GM23338 (cell line): ENCODE measurements around the gene DUS3L. TPM values are rescaled to one million over a fixed set of nuclear protein-coding genes. Genes with fewer than 3 reads are reported as not detected.

Experiments used
- ATAC-seq: fragments of 200-7000 bp; cut with Tn5 transposase; 3 replicates; pipeline ENCODE4 v1.9.1; 2020
- DNase-seq: peaks from one replicate; pipeline ENCODE4 v3.0.0-alpha.2; 2015; ENCODE audit warnings: low spot score
- H2AFZ ChIP-seq: fragments of 200-600 bp; sonication (generic); 2 replicates; pipeline ENCODE4 v1.8.0; 2016; ENCODE audit warnings: antibody characterized with exemption, mild to moderate bottlenecking, moderate library complexity
- H3F3A ChIP-seq: fragments of 200-600 bp; sonication (generic); replicated peaks from 2 replicates; pipeline ENCODE4 v1.8.0; 2017; ENCODE audit warnings: antibody characterized with exemption, mixed run types, low read depth
- H3K27ac ChIP-seq: fragments of 200-600 bp; sonication (generic); 2 replicates; pipeline ENCODE4 v1.6.1; 2016; ENCODE audit warnings: low read depth
- H3K27me3 ChIP-seq: fragments of 200-600 bp; sonication (generic); 2 replicates; pipeline ENCODE4 v1.8.0; 2016; ENCODE audit warnings: mild to moderate bottlenecking, mixed run types, moderate library complexity; ENCODE audit not compliant: insufficient read depth
- H3K36me3 ChIP-seq: fragments of 200-600 bp; sonication (generic); 2 replicates; pipeline ENCODE4 v1.8.0; 2016; ENCODE audit warnings: mild to moderate bottlenecking; ENCODE audit not compliant: insufficient read depth
- H3K4me1 ChIP-seq: fragments of 200-600 bp; sonication (generic); 2 replicates; pipeline ENCODE4 v1.8.0; 2016; ENCODE audit warnings: mild to moderate bottlenecking, moderate library complexity; ENCODE audit not compliant: insufficient read depth
- H3K4me2 ChIP-seq: fragments of 200-600 bp; sonication (generic); 2 replicates; pipeline ENCODE4 v1.7.1; 2017; ENCODE audit warnings: mixed run types
- H3K4me3 ChIP-seq: fragments of 200-600 bp; sonication (generic); 2 replicates; pipeline ENCODE4 v1.6.1; 2016; ENCODE audit warnings: mixed run types
- H3K79me2 ChIP-seq: fragments of 200-600 bp; sonication (generic); replicated peaks from 2 replicates; pipeline ENCODE4 v1.8.0; 2017; ENCODE audit warnings: mild to moderate bottlenecking; ENCODE audit not compliant: insufficient read depth
- H3K9me2 ChIP-seq: fragments of 200-600 bp; sonication (generic); 2 replicates; pipeline ENCODE4 v1.8.0; 2017; ENCODE audit not compliant: insufficient read depth
- H4K20me1 ChIP-seq: fragments of 200-600 bp; sonication (generic); replicated peaks from 2 replicates; pipeline ENCODE4 v1.8.0; 2017; ENCODE audit warnings: mild to moderate bottlenecking; ENCODE audit not compliant: insufficient read depth
- H3K27ac Mint-ChIP-seq: 2 replicates; pipeline ENCODE4 v1.8.0; 2020; ENCODE audit warnings: inconsistent platforms, mild to moderate bottlenecking, moderate library complexity, mixed read lengths
- H3K27me3 Mint-ChIP-seq: 3 replicates; pipeline ENCODE4 v1.8.0; 2022; ENCODE audit warnings: low read depth, mild to moderate bottlenecking, moderate library complexity, mixed read lengths, inconsistent platforms; ENCODE audit not compliant: insufficient read depth, poor library complexity
- H3K36me3 Mint-ChIP-seq: 3 replicates; pipeline ENCODE4 v1.8.0; 2021; ENCODE audit warnings: low read depth, mild to moderate bottlenecking, inconsistent platforms, moderate library complexity, mixed read lengths
- H3K4me1 Mint-ChIP-seq: 3 replicates; pipeline ENCODE4 v1.8.0; 2020; ENCODE audit warnings: mild to moderate bottlenecking, inconsistent platforms, mixed read lengths
- H3K4me3 Mint-ChIP-seq: 3 replicates; pipeline ENCODE4 v1.8.0; 2021; ENCODE audit warnings: moderate library complexity, mild to moderate bottlenecking, inconsistent platforms, mixed read lengths
- H3K9me3 Mint-ChIP-seq: 3 replicates; pipeline ENCODE4 v1.8.0; 2020; ENCODE audit warnings: moderate library complexity, mild to moderate bottlenecking, inconsistent platforms, mixed read lengths
- CREB1 ChIP-seq: fragments of 250-450 bp; sonication (Bioruptor Pico); IDR thresholded peaks from 2 replicates; pipeline ENCODE4 v1.5.0; 2020; ENCODE audit warnings: low read depth, mild to moderate bottlenecking, moderate library complexity
- CTCF ChIP-seq, 2 experiments: fragments of 200-600 bp in 1 of 2; sonication (generic) in 1 of 2; conservative IDR thresholded peaks; 2 replicates each; pipeline versions ENCODE4 v1.5.1 to v1.6.1; 2016 to 2017; ENCODE audit warnings: antibody characterized with exemption in 2 of 2, low read depth in 2 of 2, mild to moderate bottlenecking in 2 of 2, moderate library complexity in 1 of 2
- ETS1 ChIP-seq: IDR thresholded peaks from 2 replicates; pipeline ENCODE4 v1.6.1; 2016; ENCODE audit warnings: antibody characterized with exemption
- EZH2phosphoT487 ChIP-seq: fragments of 200-600 bp; sonication (generic); IDR thresholded peaks from one replicate; pipeline ENCODE4 v1.8.1; 2018; ENCODE audit warnings: antibody characterized with exemption; ENCODE audit not compliant: unreplicated experiment
- JUNB ChIP-seq: IDR thresholded peaks from one replicate; pipeline ENCODE4 v1.6.1; 2016; ENCODE audit warnings: antibody characterized with exemption; ENCODE audit not compliant: unreplicated experiment
- POLR2AphosphoS5 ChIP-seq: IDR thresholded peaks from 2 replicates; pipeline ENCODE4 v1.6.1; 2016; ENCODE audit warnings: antibody characterized with exemption, low read depth
- REST ChIP-seq: IDR thresholded peaks from one replicate; pipeline ENCODE4 v1.6.1; 2018; ENCODE audit warnings: antibody characterized with exemption; ENCODE audit not compliant: unreplicated experiment
- STAT1 ChIP-seq: IDR thresholded peaks from one replicate; pipeline ENCODE4 v1.6.1; 2016; ENCODE audit warnings: antibody characterized with exemption; ENCODE audit not compliant: unreplicated experiment
- ZNF331 ChIP-seq: fragments of 250-450 bp; sonication (Bioruptor Pico); IDR thresholded peaks from 2 replicates; pipeline ENCODE4 v1.5.0; 2020; ENCODE audit warnings: low read depth, mild to moderate bottlenecking, moderate library complexity
- ZNF462 ChIP-seq: fragments of 250-450 bp; sonication (Bioruptor Pico); IDR thresholded peaks from 2 replicates; pipeline ENCODE4 v1.5.0; 2020; ENCODE audit warnings: mild to moderate bottlenecking, moderate library complexity
- polyA plus RNA-seq: library from polyadenylated mRNA; unstranded; fragments of >200 nt; fragmentation: Nextera tagmentation; extraction: Ambion mirVana; gene quantifications from 2 replicates; pipeline ENCODE4 v1.2.1, GENCODE V29; 2016
- total RNA-seq: library from RNA; depleted of rRNA; stranded (reverse); fragments of >200 nt; shearing (Covaris generic); gene quantifications from 2 replicates; pipeline ENCODE4 v1.2.3, GENCODE V29; 2014

The DUS3L gene
- total and polyA plus RNA-seq, 2 experiments from 2014 or later = 26.2 to 53.0 TPM

- TF ChIP-seq CTCF (conservative IDR thresholded peaks at IDR 0.05; ENCODE audit: low read depth in 2 of 2) = no peak
- TF ChIP-seq ETS1 = no peak
- TF ChIP-seq REST = no peak
- TF ChIP-seq CREB1 (CRISPR knock-in tag) = no peak
- no peak for TF ChIP-seq JUNB
- no peak for TF ChIP-seq POLR2AphosphoS5
These were observed 37.2 kb downstream of the DUS3L start (continued) for GRCh38 chr19:5753743-5754142.

GRCh38 chr19:5751709-5752108, 39.3 kb downstream of the DUS3L start:
- H4K20me1 ChIP-seq = no peaks in the 10 kb centered on the region
- no peak overlapping the region for H3K4me3 ChIP-seq
- H3K27me3 ChIP-seq = no peaks in the 10 kb centered on the region
- H3K4me1 ChIP-seq = no peaks in the 10 kb centered on the region
- Mint-ChIP-seq H3K9me3 (no peaks in the 10 kb centered on the region), H3K27ac (no peak overlapping the region), H3K36me3 (no peaks in the 10 kb centered on the region), H3K4me3 (no peak overlapping the region), H3K4me1 (no peaks in the 10 kb centered on the region), H3K27me3 (peaks cover 17% of the 10 kb centered on the region)
- no peaks in the 10 kb centered on the region for H3K9me2 ChIP-seq
- H3F3A ChIP-seq = no peaks in the 10 kb centered on the region
- H2AFZ ChIP-seq = no peak overlapping the region
- DNase-seq = no peak
- H3K4me2 ChIP-seq = no peak overlapping the region
- H3K79me2 ChIP-seq = no peaks in the 10 kb centered on the region
- no peak for ATAC-seq
- H3K36me3 ChIP-seq = no peaks in the 10 kb centered on the region
- no peak overlapping the region for H3K27ac ChIP-seq
- TF ChIP-seq ETS1 = no peak
- no peak for TF ChIP-seq STAT1
- TF ChIP-seq ZNF331 (CRISPR knock-in tag) = no peak
- TF ChIP-seq ZNF462 (CRISPR knock-in tag) = no peak
- TF ChIP-seq EZH2phosphoT487 = no peak
